A673 (cell line): ENCODE measurements around the gene ANKRD61. TPM values are rescaled to one million over a fixed set of nuclear protein-coding genes. Genes with fewer than 3 reads are reported as not detected.

Experiments used
- BruUV-seq: library from RNA; stranded (reverse); fragments of 400-500 nt; replicated peaks from 2 replicates; lab custom pipeline; 2021; lab: Mats Ljungman, UMichigan
- CTCF ChIA-PET: fragments of 300-600 bp; sonication (Branson Sonifier 250); formaldehyde crosslinking; loops from one replicate; lab custom pipeline; 2022; ENCODE audit warnings: antibody characterized with exemption; lab: Charles Lee
- POLR2A ChIA-PET: fragments of 300-600 bp; sonication (Branson Sonifier 250); formaldehyde crosslinking; loops from one replicate; lab custom pipeline; 2022; ENCODE audit warnings: antibody characterized with exemption; ENCODE audit not compliant: low non-redundant PET; lab: Charles Lee
- DNase-seq: peaks from one replicate; pipeline ENCODE4 v3.0.0-alpha.2; 2015; ENCODE audit warnings: low spot score
- H3K27ac ChIP-seq: fragments of 200-600 bp; sonication (generic); 2 replicates; pipeline ENCODE4 v1.5.1; 2016; ENCODE audit warnings: mixed run types, low read depth, mild to moderate bottlenecking, mixed read lengths, antibody characterized with exemption, low read length; ENCODE audit not compliant: poor library complexity, severe bottlenecking
- H3K27me3 ChIP-seq: fragments of 200-600 bp; sonication (generic); replicated peaks from 2 replicates; pipeline ENCODE4 v1.6.1; 2017; ENCODE audit warnings: mixed run types, low read depth, mild to moderate bottlenecking, mixed read lengths, antibody characterized with exemption, low read length; ENCODE audit not compliant: insufficient read depth, poor library complexity
- H3K36me3 ChIP-seq: fragments of 200-600 bp; sonication (generic); 2 replicates; pipeline ENCODE4 v1.6.1; 2016; ENCODE audit warnings: mixed run types, mild to moderate bottlenecking, mixed read lengths, antibody characterized with exemption, low read length; ENCODE audit not compliant: insufficient read depth, poor library complexity, severe bottlenecking
- H3K4me1 ChIP-seq: fragments of 200-600 bp; sonication (generic); 2 replicates; pipeline ENCODE4 v1.6.1; 2017; ENCODE audit warnings: mixed run types, mild to moderate bottlenecking, mixed read lengths, antibody characterized with exemption, low read length; ENCODE audit not compliant: insufficient read depth, poor library complexity, severe bottlenecking
- H3K4me3 ChIP-seq: fragments of 200-600 bp; sonication (generic); 2 replicates; pipeline ENCODE4 v1.5.1; 2016; ENCODE audit warnings: low read depth, mixed run types, mild to moderate bottlenecking, mixed read lengths, low read length; ENCODE audit not compliant: poor library complexity, severe bottlenecking
- H3K9me3 ChIP-seq: fragments of 200-600 bp; sonication (generic); 2 replicates; pipeline ENCODE4 v1.6.1; 2016; ENCODE audit warnings: mixed run types, low read depth, mild to moderate bottlenecking, mixed read lengths, antibody characterized with exemption, low read length; ENCODE audit not compliant: poor library complexity, severe bottlenecking
- EZH2 ChIP-seq: fragments of 200-600 bp; sonication (generic); IDR thresholded peaks from 2 replicates; pipeline ENCODE4 v1.6.1; 2017; ENCODE audit warnings: borderline replicate concordance, low read depth, mild to moderate bottlenecking, mixed read lengths, antibody characterized with exemption, low read length; ENCODE audit not compliant: poor library complexity, severe bottlenecking
- intact Hi-C: fragments of 100-400 bp; cut with micrococcal nuclease; formaldehyde crosslinking; loops from one replicate; pipeline ENCODE4 v1.10.0; 2022; ENCODE audit not compliant: unreplicated experiment
- total RNA-seq: library from RNA; stranded (reverse); gene quantifications from 2 replicates; pipeline ENCODE4 v1.2.3, GENCODE V29; 2021
- TF ChIP-seq, protein P1 (sequence below): fragments of 300-800, 200-600 bp; sonication (generic); conservative IDR thresholded peaks from 2 replicates; pipeline ENCODE4 v1.5.1; 2017; ENCODE audit warnings: low read depth, mild to moderate bottlenecking, antibody characterized with exemption, low read length, moderate library complexity, mixed read lengths

The ANKRD61 gene
- total RNA-seq, 1 experiment from 2014 or later = 1.1 TPM

DNA sequence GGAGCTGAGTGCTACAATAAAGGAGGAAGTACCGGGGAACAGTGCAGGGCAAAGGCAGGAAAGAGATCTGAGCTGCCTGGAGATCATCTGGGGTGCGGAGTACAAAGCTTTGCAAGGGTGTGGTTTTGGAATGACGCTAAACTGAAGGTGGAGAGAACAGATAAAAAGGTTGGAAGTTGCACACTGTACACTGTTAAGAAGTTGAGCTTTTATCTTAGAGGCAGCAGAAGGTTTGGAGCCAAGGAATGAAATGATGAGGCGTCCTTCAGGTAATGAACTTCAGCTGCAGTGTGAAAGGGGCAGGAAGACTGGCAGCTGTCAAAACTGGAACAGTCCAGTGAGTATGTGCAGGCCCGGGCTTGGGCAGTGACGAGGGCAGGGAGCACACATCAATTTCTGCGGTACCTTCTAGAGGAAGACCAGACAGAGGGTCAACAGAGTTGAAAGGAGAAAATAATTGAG, 7.2 kb upstream of the ANKRD61 start:
- no peaks in the 10 kb centered on the region for H3K9me3 ChIP-seq
- BruUV-seq = TSS peak; percentile 87
- no peak for DNase-seq
- intact Hi-C loops = no loop called here
- TF ChIP-seq, protein P1, sequence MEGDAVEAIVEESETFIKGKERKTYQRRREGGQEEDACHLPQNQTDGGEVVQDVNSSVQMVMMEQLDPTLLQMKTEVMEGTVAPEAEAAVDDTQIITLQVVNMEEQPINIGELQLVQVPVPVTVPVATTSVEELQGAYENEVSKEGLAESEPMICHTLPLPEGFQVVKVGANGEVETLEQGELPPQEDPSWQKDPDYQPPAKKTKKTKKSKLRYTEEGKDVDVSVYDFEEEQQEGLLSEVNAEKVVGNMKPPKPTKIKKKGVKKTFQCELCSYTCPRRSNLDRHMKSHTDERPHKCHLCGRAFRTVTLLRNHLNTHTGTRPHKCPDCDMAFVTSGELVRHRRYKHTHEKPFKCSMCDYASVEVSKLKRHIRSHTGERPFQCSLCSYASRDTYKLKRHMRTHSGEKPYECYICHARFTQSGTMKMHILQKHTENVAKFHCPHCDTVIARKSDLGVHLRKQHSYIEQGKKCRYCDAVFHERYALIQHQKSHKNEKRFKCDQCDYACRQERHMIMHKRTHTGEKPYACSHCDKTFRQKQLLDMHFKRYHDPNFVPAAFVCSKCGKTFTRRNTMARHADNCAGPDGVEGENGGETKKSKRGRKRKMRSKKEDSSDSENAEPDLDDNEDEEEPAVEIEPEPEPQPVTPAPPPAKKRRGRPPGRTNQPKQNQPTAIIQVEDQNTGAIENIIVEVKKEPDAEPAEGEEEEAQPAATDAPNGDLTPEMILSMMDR = no peak
- TF ChIP-seq EZH2 = no peak
- no peaks in the 10 kb centered on the region for H3K4me1 ChIP-seq
- POLR2A ChIA-PET = no interaction called here
- no peaks in the 10 kb centered on the region for H3K27me3 ChIP-seq
- CTCF ChIA-PET = interaction anchor here (0.6 kb wide), 2 partner anchors 8 to 270 kb away, joined by 7 to 9 read pairs; no protein-coding TSS in a partner anchor
- no peak overlapping the region for H3K27ac ChIP-seq
- H3K4me3 ChIP-seq = no peak overlapping the region
- H3K36me3 ChIP-seq = peaks cover 94% of the 10 kb centered on the region

GRCh38 chr7:6026011-6026819, 5.0 kb upstream of the ANKRD61 start:
- Histone ChIP-seq H3K4me3 (no peak overlapping the region), H3K36me3 (peaks cover 73% of the 10 kb centered on the region), H3K27ac (no peak overlapping the region), H3K9me3 (no peaks in the 10 kb centered on the region), H3K27me3 (no peaks in the 10 kb centered on the region), H3K4me1 (no peaks in the 10 kb centered on the region)
- no peak for TF ChIP-seq EZH2
- TF ChIP-seq, protein P1 = peak; percentile 48
- ChIA-PET POLR2A (no interaction called here), CTCF (no interaction called here)
- BruUV-seq = no TSS peak
- intact Hi-C loops = no loop called here
- DNase-seq = peak; percentile 60

- Histone ChIP-seq H3K4me3 (no peak overlapping the region), H3K36me3 (peaks cover 66% of the 10 kb centered on the region), H3K27ac (no peak overlapping the region), H3K9me3 (no peaks in the 10 kb centered on the region), H3K27me3 (no peaks in the 10 kb centered on the region), H3K4me1 (no peaks in the 10 kb centered on the region)
- intact Hi-C loops = no loop called here
- no peak for DNase-seq
- ChIA-PET POLR2A (no interaction called here), CTCF (no interaction called here)
- TF ChIP-seq, protein P1 = no peak
- no peak for TF ChIP-seq EZH2
- no TSS peak for BruUV-seq
These were observed 4.3 kb upstream of the ANKRD61 start for GRCh38 chr7:6026820-6027311.
